Measurements from ENCODE around the gene TEFM.

- TF ChIP-seq POLR2A (IDR thresholded peaks at IDR 0.05) (no peak), CTCF (IDR thresholded peaks at IDR 0.05) (no peak), EP300 (IDR thresholded peaks at IDR 0.05; ENCODE audit: low read depth) (no peak)
Measured at GRCh38 chr17:30930495-30930894, 24.5 kb upstream of the TEFM start.
